HepG2 (cell line): Measurements from ENCODE around the gene SNX21. TPM values are rescaled to one million over a fixed set of nuclear protein-coding genes. Genes with fewer than 3 reads are reported as not detected.
A peak's percentile ranks its signal among the peaks of the same experiment; 100 is the strongest.

Experiments used
- DNMT1 ChIP-seq: sonication (generic); formaldehyde crosslinking; IDR thresholded peaks from 2 replicates; pipeline ENCODE4 v1.5.1; 2020; ENCODE audit warnings: mild to moderate bottlenecking, missing genetic modification reagents
- GATA4 ChIP-seq: sonication (generic); IDR thresholded peaks from 2 replicates; pipeline ENCODE4 v1.6.1; 2016; ENCODE audit warnings: antibody characterized with exemption, low read depth, borderline replicate concordance
- GATAD1 ChIP-seq: IDR thresholded peaks from 2 replicates; pipeline ENCODE4 v1.6.1; 2016; ENCODE audit warnings: missing genetic modification reagents, missing compliant biosample characterization
- PATZ1 ChIP-seq: sonication (generic); formaldehyde crosslinking; IDR thresholded peaks from 2 replicates; pipeline ENCODE4 v1.4.0; 2020; ENCODE audit warnings: missing genetic modification reagents
- RBM39 ChIP-seq: fragments of 200-400 bp; formaldehyde crosslinking; IDR thresholded peaks from one replicate; pipeline ENCODE4 v1.6.1; 2018; ENCODE audit warnings: antibody characterized with exemption, mild to moderate bottlenecking, low read depth, low read length; ENCODE audit not compliant: poor library complexity, severe bottlenecking
- SOX13 ChIP-seq, 3 experiments: fragments of 450-650 bp in 1 of 3; sonication (generic) in 1 of 3; formaldehyde crosslinking in 1 of 3; IDR thresholded peaks in 2 of 3; conservative IDR thresholded peaks in 1 of 3; 2 replicates each; pipeline versions ENCODE4 v1.5.0 to v1.6.1; 2016 to 2020; ENCODE audit warnings: antibody characterized with exemption in 1 of 3, mild to moderate bottlenecking in 1 of 3, missing compliant biosample characterization in 1 of 3, missing genetic modification reagents in 1 of 3, moderate library complexity in 1 of 3
- ZNF329 ChIP-seq: sonication (generic); formaldehyde crosslinking; IDR thresholded peaks from 2 replicates; pipeline ENCODE4 v1.9.0; 2021; ENCODE audit warnings: low read depth, mild to moderate bottlenecking, missing genetic modification reagents
- ZNF362 ChIP-seq: sonication (generic); formaldehyde crosslinking; IDR thresholded peaks from 2 replicates; pipeline ENCODE4 v1.4.0; 2020; ENCODE audit warnings: missing genetic modification reagents, mild to moderate bottlenecking, borderline replicate concordance
- ZNF512B ChIP-seq: sonication (generic); formaldehyde crosslinking; IDR thresholded peaks from 2 replicates; pipeline ENCODE4 v1.5.1; 2020; ENCODE audit warnings: missing genetic modification reagents, mild to moderate bottlenecking, borderline replicate concordance
- ZNF615 ChIP-seq: sonication (generic); formaldehyde crosslinking; IDR thresholded peaks from 2 replicates; pipeline ENCODE4 v1.5.0; 2020; ENCODE audit warnings: mild to moderate bottlenecking, missing genetic modification reagents, borderline replicate concordance
- ZNF720 ChIP-seq: sonication (generic); formaldehyde crosslinking; IDR thresholded peaks from 2 replicates; pipeline ENCODE4 v1.4.0; 2020; ENCODE audit warnings: missing genetic modification reagents
- ZNF878 ChIP-seq: sonication (generic); formaldehyde crosslinking; IDR thresholded peaks from 2 replicates; pipeline ENCODE4 v1.8.1; 2023; ENCODE audit warnings: mild to moderate bottlenecking, missing genetic modification reagents, moderate library complexity
- polyA plus RNA-seq, 8 experiments: library from polyadenylated mRNA; depleted of rRNA in 3 of 8; stranded (reverse) in 7 of 8; unstranded in 1 of 8; fragments of >200 nt; fragmentation: Illumina TruSeq in 4 of 8; extraction: Trizol in 4 of 8; gene quantifications; 2 replicates each; pipeline versions ENCODE4 v1.2.1 to v1.2.3, GENCODE V29; 2011 to 2016; ENCODE audit warnings: low read depth in 4 of 8, missing spikeins in 1 of 8, mixed read lengths in 1 of 8; ENCODE audit not compliant: insufficient read depth in 1 of 8
- total RNA-seq, 5 experiments: library from RNA; depleted of rRNA; stranded (reverse); fragments of >200 nt; fragmentation: Illumina TruSeq; extraction: Trizol; gene quantifications; 2 replicates each; pipeline ENCODE4 v1.2.3, GENCODE V29; 2016; ENCODE audit warnings: low read depth in 1 of 5

SNX21 gene
- total and polyA plus RNA-seq, 2 of the 13 experiments (the other 11 are each of a cell fraction or from before 2014, with no cell fraction given): 7.7 to 12.8 TPM

- no peak for TF ChIP-seq ZNF615 (CRISPR knock-in tag)
- TF ChIP-seq ZNF512B (CRISPR knock-in tag): 0 out of 2 replicates have a peak, but pooled peaks have one; percentile 60
- peak; percentile 71 for TF ChIP-seq GATAD1 (CRISPR knock-in tag)
- no peak for TF ChIP-seq RBM39
- TF ChIP-seq ZNF362 (CRISPR knock-in tag): 0 out of 2 replicates have a peak, but pooled peaks have one; percentile 16
- 0 out of 2 replicates have a peak, but pooled peaks have one; percentile 6 for TF ChIP-seq PATZ1 (CRISPR knock-in tag)
- no peak for TF ChIP-seq SOX13 (IDR thresholded peaks at IDR 0.05)
- peak in 1 of 2 experiments; percentile 73; a peak in 2 of 4 replicates for TF ChIP-seq SOX13 (CRISPR knock-in tag; conservative IDR thresholded peaks at IDR 0.05 in 1 of 2, IDR thresholded peaks at IDR 0.05 in 1 of 2)
- no peak for TF ChIP-seq ZNF720
- TF ChIP-seq GATA4: peak; percentile 65; the same call in 1 of the 2 replicates
- peak; percentile 10; the same call in 1 of the 2 replicates for TF ChIP-seq DNMT1 (CRISPR knock-in tag)
- TF ChIP-seq ZNF329 (CRISPR knock-in tag): no peak
- no peak for TF ChIP-seq ZNF878
Measured at GRCh38 chr20:45833030-45833882, at the start of gene SNX21 (continued).
